ENCODE results near the gene EFS.
A peak's percentile ranks its signal among the peaks of the same experiment; 100 is the strongest.
"Not testable (repeated sequence)": the region's sequence is repeated elsewhere in the genome, so short reads cannot be mapped to it uniquely, and the experiment has no call there.

The EFS gene

DNA sequence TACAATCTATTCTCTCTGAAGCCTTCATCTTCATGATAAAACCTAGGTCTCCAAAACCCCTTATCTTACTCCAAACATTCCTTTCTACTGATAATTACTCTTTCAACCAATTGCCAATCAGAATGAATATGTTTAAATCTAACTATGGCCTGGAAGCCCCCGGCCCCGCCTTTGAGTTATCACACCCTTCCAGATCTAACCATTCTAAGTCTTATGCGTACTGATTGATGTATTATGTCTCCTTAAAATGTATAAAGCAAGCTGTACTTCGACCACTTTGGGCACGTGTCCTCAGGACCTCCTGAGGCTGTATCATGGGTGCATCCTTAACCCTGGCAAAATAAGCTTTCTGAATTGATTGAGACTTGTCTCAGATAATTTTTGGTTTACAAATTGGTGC is 29.3 kb downstream of the EFS start:
- DNase-seq (ENCODE audit: low spot score) = no peak
- in situ Hi-C loops (cut with MboI; ENCODE audit: low sequenced_read_pairs, unreplicated experiment) = no loop called here
- TF ChIP-seq, protein P1, sequence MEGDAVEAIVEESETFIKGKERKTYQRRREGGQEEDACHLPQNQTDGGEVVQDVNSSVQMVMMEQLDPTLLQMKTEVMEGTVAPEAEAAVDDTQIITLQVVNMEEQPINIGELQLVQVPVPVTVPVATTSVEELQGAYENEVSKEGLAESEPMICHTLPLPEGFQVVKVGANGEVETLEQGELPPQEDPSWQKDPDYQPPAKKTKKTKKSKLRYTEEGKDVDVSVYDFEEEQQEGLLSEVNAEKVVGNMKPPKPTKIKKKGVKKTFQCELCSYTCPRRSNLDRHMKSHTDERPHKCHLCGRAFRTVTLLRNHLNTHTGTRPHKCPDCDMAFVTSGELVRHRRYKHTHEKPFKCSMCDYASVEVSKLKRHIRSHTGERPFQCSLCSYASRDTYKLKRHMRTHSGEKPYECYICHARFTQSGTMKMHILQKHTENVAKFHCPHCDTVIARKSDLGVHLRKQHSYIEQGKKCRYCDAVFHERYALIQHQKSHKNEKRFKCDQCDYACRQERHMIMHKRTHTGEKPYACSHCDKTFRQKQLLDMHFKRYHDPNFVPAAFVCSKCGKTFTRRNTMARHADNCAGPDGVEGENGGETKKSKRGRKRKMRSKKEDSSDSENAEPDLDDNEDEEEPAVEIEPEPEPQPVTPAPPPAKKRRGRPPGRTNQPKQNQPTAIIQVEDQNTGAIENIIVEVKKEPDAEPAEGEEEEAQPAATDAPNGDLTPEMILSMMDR (IDR thresholded peaks at IDR 0.05; ENCODE audit: borderline replicate concordance, control extremely low read depth, extremely low read depth, insufficient read depth, missing control alignments) = no peak

DNA sequence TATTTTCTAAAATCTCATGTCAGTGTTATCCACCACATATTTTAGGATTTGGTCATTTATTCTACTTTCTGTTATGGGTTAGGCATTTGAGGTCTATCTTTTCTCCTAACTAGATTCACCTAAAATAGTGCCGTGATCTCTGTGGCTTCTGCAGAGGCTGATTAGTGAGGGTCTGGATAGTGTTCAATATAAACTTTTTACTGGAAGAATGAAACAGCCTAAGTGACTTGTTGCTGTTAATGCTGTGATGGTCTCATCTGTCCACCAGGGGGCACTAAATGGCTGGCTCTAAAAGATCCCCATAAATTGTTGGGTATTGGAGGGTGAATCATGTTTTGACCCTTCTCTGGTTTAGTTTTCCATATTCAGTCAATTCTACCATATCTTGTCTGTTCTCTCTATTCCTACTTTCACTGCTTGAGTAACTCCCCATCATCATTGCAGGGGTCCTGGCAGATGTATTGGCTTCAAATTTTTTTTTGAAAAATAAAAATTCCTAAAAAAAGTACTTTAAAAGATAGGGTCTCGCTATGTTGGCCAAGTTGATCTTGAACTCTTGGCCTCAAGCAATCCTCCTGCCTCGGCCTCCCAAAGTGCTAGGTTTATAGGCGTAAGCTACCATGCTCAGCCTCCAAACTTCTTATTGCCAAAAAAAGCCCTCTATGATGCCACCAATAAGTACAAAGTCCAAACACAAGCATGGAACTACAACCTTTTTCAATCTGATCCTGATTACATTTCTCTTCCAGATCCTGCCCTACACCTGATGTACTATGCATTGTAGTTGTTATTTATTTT is 36.8 kb downstream of the EFS start:
- TF ChIP-seq, protein P1 (IDR thresholded peaks at IDR 0.05; ENCODE audit: borderline replicate concordance, control extremely low read depth, extremely low read depth, insufficient read depth, missing control alignments) = peak; percentile 85
- peak; percentile 87 for DNase-seq (ENCODE audit: low spot score)
- in situ Hi-C loops (cut with MboI; ENCODE audit: low sequenced_read_pairs, unreplicated experiment) = no loop called here

DNA sequence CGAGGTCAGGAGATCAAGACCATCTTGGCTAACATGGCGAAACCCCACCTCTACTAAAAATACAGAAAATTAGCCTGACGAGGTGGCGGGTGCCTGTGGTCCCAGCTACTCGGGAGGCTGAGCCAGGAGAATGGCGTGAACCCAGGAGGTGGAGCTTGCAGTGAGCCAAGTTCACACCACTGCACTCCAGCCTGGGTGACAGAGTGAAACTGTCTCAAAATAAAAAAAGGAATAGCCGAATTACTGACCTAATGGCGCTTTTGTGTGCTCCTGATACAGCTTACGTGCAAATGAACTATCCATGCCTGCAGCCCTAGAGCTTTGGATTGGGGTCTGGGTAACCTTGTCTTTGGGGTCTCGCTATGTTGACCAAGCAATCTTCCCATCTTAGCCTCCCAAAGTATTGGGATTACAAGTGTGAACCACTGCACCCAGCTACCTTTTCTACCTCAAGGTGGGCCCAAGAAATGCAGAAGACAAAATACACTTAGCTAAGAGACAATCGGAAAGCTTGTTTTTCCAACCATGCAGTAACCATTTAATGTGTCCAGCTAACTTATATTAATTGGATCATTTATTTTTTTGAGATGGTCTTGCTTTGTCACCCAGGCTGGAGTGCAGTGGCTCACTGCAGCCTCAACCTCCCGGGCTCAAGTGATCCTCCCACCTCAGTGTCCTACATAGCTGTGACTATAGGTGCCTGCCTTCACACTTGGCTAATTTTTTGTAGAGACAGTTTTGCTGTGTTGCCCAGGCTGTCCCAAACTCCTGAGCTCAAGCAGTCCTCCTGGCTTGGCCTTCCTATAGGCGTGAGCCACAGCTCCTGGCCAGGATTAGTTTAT is 38.3 kb downstream of the EFS start:
- DNase-seq (ENCODE audit: low spot score) = no peak
- in situ Hi-C loops (cut with MboI; ENCODE audit: low sequenced_read_pairs, unreplicated experiment) = no loop called here
- TF ChIP-seq, protein P1 (IDR thresholded peaks at IDR 0.05; ENCODE audit: borderline replicate concordance, control extremely low read depth, extremely low read depth, insufficient read depth, missing control alignments) = no peak

DNA sequence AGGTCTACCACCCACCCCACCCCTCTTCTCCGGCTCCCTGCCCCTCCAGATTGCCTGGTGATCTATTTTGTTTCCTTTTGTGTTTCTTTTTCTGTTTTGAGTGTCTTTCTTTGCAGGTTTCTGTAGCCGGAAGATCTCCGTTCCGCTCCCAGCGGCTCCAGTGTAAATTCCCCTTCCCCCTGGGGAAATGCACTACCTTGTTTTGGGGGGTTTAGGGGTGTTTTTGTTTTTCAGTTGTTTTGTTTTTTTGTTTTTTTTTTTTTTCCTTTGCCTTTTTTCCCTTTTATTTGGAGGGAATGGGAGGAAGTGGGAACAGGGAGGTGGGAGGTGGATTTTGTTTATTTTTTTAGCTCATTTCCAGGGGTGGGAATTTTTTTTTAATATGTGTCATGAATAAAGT is 39.2 kb downstream of the EFS start:
- DNase-seq (ENCODE audit: low spot score); in situ Hi-C loops (cut with MboI; ENCODE audit: low sequenced_read_pairs, unreplicated experiment): not testable (repeated sequence)

DNA sequence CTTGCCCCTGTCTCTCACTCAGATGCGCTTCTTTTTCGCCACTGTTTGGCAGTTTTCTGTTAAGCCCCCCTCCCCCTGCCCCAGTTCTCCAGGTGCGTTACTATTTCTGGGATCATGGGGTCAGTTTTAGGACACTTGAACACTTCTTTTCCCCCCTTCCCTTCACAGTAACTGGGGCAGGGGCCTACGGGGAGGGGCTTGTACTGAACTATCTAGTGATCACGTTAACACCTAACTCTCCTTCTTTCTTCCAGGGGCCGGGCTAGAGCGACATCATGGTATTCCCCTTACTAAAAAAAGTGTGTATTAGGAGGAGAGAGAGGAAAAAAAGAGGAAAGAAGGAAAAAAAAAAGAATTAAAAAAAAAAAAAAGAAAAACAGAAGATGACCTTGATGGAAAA is 40.0 kb downstream of the EFS start:
- no peak for DNase-seq (ENCODE audit: low spot score)
- in situ Hi-C loops (cut with MboI; ENCODE audit: low sequenced_read_pairs, unreplicated experiment) = no loop called here
- TF ChIP-seq, protein P1 (IDR thresholded peaks at IDR 0.05; ENCODE audit: borderline replicate concordance, control extremely low read depth, extremely low read depth, insufficient read depth, missing control alignments) = no peak

DNA sequence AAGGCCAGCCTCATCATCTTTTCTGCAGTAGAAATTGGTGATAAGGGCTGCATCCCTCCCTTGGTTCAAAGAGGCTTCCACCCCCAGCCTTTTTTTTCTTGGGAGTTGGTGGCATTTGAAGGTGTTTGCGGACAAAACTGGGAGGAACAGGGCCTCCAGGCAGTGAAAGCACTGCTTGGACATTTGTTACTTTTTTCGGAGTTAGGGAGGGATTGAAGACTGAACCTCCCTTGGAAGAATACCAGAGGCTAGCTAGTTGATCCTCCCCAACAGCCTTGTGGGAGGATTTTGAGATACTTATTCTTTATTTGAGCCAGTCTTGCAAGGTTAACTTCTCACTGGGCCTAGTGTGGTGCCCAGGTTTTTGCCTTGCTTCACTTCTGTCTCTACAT is 40.5 kb downstream of the EFS start:
- no peak for DNase-seq (ENCODE audit: low spot score)
- in situ Hi-C loops (cut with MboI; ENCODE audit: low sequenced_read_pairs, unreplicated experiment) = no loop called here
- TF ChIP-seq, protein P1 (IDR thresholded peaks at IDR 0.05; ENCODE audit: borderline replicate concordance, control extremely low read depth, extremely low read depth, insufficient read depth, missing control alignments) = no peak
